NB4 (cell line): Measurements from ENCODE around the gene AAR2.

Experiments
- DNase-seq: peaks from one replicate; pipeline ENCODE4 v3.0.0; 2010; ENCODE audit warnings: low read depth
- H3K4me3 ChIP-seq: one replicate; pipeline ENCODE4 v1.5.1; 2011; ENCODE audit warnings: mild to moderate bottlenecking, low read depth, low read length, moderate library complexity
- MAX ChIP-seq: IDR thresholded peaks from 2 replicates; pipeline ENCODE4 v1.6.1; 2011; ENCODE audit warnings: low read depth, low read length
- MYC ChIP-seq: IDR thresholded peaks from 2 replicates; pipeline ENCODE4 v1.6.1; 2011; ENCODE audit warnings: low read depth, low read length
- POLR2A ChIP-seq: IDR thresholded peaks from 2 replicates; pipeline ENCODE4 v1.6.1; 2011; ENCODE audit warnings: mild to moderate bottlenecking; ENCODE audit not compliant: insufficient read length; ENCODE audit errors: extremely low read depth
- TF ChIP-seq, protein P1 (sequence below): IDR thresholded peaks from one replicate; pipeline ENCODE4 v1.5.1; 2012; ENCODE audit warnings: low read depth, low read length

Gene AAR2

DNA sequence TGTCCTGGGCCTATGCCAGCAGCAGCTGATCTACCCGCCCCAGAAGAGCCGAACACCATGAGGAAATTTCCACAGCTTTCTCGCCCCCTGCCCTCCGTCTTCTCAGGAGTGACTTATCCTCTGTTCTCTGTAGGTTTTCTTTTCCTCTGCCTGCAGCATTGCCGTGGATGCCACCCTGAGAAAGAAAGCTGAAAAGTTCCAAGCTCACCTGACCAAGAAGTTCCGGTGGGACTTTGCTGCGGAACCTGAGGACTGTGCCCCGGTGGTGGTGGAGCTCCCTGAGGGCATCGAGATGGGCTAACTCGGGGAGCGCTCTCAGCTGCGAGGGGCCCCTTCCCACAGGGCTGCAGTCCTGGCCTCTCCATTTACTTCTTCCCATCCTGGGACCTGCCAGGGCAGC lies 19.2 kb downstream of the AAR2 start:
- TF ChIP-seq MAX, result no peak
- TF ChIP-seq, protein P1, sequence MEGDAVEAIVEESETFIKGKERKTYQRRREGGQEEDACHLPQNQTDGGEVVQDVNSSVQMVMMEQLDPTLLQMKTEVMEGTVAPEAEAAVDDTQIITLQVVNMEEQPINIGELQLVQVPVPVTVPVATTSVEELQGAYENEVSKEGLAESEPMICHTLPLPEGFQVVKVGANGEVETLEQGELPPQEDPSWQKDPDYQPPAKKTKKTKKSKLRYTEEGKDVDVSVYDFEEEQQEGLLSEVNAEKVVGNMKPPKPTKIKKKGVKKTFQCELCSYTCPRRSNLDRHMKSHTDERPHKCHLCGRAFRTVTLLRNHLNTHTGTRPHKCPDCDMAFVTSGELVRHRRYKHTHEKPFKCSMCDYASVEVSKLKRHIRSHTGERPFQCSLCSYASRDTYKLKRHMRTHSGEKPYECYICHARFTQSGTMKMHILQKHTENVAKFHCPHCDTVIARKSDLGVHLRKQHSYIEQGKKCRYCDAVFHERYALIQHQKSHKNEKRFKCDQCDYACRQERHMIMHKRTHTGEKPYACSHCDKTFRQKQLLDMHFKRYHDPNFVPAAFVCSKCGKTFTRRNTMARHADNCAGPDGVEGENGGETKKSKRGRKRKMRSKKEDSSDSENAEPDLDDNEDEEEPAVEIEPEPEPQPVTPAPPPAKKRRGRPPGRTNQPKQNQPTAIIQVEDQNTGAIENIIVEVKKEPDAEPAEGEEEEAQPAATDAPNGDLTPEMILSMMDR, result no peak
- TF ChIP-seq MYC, result no peak
- TF ChIP-seq POLR2A, result no peak
- no peak for DNase-seq
- H3K4me3 ChIP-seq, result no peak overlapping the region

DNA sequence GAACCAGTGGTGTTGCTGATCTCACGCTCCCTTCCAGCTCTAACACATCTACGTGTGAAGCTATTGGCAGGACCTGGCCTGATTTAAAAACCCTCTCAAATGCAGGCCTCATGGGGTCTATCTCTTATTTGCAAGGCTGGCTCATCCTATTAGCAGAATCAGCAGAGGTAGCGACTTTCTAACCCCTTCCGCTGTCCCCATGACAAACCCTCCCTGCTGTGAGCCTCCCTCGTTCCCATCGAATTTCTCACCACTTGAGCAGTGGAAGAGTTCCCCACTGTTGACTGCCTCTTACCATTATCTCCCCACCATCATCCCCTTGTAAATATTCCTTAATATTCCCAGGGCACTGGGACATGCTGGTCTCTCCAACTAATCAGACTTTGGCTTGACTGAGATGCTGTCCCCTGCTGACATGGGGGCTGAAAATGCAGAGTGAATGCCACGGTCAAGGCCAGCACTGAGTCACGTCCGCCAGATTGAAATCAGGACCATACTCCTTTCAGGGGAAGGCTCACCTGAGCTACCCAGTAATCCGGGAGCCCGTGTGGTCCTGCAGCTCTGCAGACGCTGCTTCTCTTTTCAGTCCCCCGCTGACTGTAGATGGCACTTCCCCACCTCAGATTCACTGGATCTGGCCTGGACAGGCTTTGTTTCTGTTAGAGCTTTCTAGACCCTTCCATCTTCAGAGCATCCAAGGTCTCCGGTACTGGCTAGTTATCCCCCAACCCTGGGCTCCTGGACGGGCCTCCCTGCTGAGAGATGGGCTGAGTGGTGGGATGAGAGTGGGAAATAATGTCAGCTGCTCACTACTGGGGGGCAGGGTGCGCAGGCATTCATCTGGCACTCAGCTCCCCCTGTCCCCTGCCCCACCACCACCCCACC lies 23.1 kb downstream of the AAR2 start:
- no peak for TF ChIP-seq MAX
- TF ChIP-seq, protein P1, result no peak
- TF ChIP-seq POLR2A, result no peak
- TF ChIP-seq MYC, result no peak
- no peak overlapping the region for H3K4me3 ChIP-seq
- DNase-seq, result no peak

DNA sequence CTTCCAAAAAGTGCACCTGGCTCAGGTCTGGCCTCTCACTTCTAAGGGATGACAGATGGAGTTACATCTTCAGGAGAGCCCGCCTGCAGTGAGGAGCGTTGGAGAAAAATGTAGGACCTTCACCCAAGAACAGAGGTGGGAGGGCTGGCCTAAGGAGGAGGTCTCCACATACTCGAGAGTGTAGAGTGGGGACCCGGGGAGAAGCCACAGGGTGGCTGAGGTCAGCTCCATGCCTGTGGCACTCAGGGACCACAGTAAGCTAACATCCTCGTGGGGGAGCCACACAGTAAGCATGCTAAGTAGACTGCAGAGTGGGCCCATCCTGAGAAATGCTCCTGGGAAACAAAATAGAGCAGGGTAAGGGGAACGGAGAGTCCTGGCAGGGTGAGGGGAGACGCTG lies 24.0 kb downstream of the AAR2 start:
- H3K4me3 ChIP-seq, result no peak overlapping the region
- TF ChIP-seq MYC (no peak), POLR2A (no peak), MAX (no peak)
- TF ChIP-seq, protein P1, result no peak
- DNase-seq, result no peak

GRCh38 chr20:36261389-36262105 lies 25.3 kb downstream of the AAR2 start:
- TF ChIP-seq MAX, result no peak
- no peak for TF ChIP-seq POLR2A
- TF ChIP-seq, protein P1, result no peak
- TF ChIP-seq MYC, result no peak
- no peak for DNase-seq
- no peak overlapping the region for H3K4me3 ChIP-seq

DNA sequence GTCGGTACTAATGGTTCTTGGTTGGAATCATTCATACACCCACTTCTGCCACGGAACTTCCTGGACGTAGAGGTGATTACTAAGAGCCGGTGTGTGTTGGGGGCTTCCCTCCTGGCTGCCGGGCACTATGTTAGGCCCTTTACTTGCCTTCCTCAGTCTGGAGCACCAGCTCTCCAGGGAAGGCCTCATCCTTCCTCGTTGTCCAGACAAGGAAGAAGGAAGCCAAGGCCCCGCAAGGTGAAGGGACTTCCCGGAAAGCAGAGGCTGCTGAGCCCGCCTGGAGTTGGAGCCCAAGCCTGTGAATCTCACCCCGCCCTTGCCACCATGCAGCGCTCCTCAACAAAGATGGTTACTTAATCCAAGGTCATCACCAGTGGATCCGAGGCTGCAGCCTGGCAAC lies 26.2 kb downstream of the AAR2 start:
- DNase-seq, result no peak
- TF ChIP-seq MYC, result no peak
- TF ChIP-seq POLR2A, result no peak
- TF ChIP-seq, protein P1, result no peak
- TF ChIP-seq MAX, result no peak

More for the DNA sequence above, 26.2 kb downstream of the AAR2 start:
- H3K4me3 ChIP-seq, result no peak overlapping the region
